ENCODE results near the gene HSBP1. TPM values are rescaled to one million over a fixed set of nuclear protein-coding genes. Genes with fewer than 3 reads are reported as not detected.

Gene HSBP1
- total and polyA plus RNA-seq, 9 of the 15 experiments (the other 6 are each of a cell fraction or from before 2014, with no cell fraction given), result 84.9 to 677 (median 204) TPM

GRCh38 chr16:83792391-83792790 lies 15.4 kb upstream of the HSBP1 start:
- Histone ChIP-seq H2AFZ (ENCODE audit: low read depth, low read length) (no peak overlapping the region), H3K79me2 (ENCODE audit: control insufficient read depth, insufficient read depth, low read length) (no peaks in the 10 kb centered on the region), H3K27ac (ENCODE audit: extremely low read depth, low read depth, low read length) (no peak overlapping the region), H3K36me3 (ENCODE audit: control insufficient read depth, insufficient read depth, low read length) (no peaks in the 10 kb centered on the region), H3K4me2 (ENCODE audit: insufficient read depth, low read length) (no peak overlapping the region), H3K9ac (ENCODE audit: insufficient read depth in 1 of 2, low read depth in 2 of 2, low read length in 2 of 2) (no peak overlapping the region), H3K27me3 (ENCODE audit: control insufficient read depth in 2 of 2, insufficient read depth in 2 of 2, low read length in 2 of 2) (peaks cover 51 to 68% of the 10 kb centered on the region in 2 experiments), H3K4me3 (no peak overlapping the region), H3K9me3 (replicated peaks; ENCODE audit: control insufficient read depth, insufficient read depth, low read depth, low read length) (no peaks in the 10 kb centered on the region), H3K9me1 (ENCODE audit: control insufficient read depth, insufficient read depth, low read length) (no peaks in the 10 kb centered on the region), H4K20me1 (replicated peaks; ENCODE audit: control insufficient read depth, insufficient read depth, low read length) (no peaks in the 10 kb centered on the region; the same call in 1 of the 2 replicates), H3K4me1 (replicated peaks in 1 of 2; ENCODE audit: control insufficient read depth in 2 of 2, insufficient read depth in 2 of 2, low read length in 2 of 2) (no peaks in the 10 kb centered on the region)
- in situ Hi-C loops (cut with MboI), result no loop called here
- intact Hi-C loops (cut with micrococcal nuclease), result no loop called here
- WGBS (ENCODE audit: insufficient coverage, low coverage, missing lambda C conversion rate), result 0% methylated on average over 2 of the region's 2 CpGs
- peak in 2 of 3 experiments; percentile 12 to 14; a peak in 1 of 6 replicates for TF ChIP-seq CTCF (IDR thresholded peaks at IDR 0.05 in 2 of 3, conservative IDR thresholded peaks at IDR 0.05 in 1 of 3; ENCODE audit: insufficient read depth in 2 of 3, low read depth in 1 of 3, low read length in 3 of 3)
- TF ChIP-seq ILK (tag; IDR thresholded peaks at IDR 0.05; ENCODE audit: borderline replicate concordance, low read depth), result no peak
- CTCF ChIA-PET (ENCODE audit: low intra/inter-chr PET ratio), result no interaction called here
- DNase-seq (ENCODE audit: extremely low read depth in 1 of 4, low spot score in 3 of 4), result no peak
- BruUV-seq (replicated peaks), result no TSS peak
- POLR2A ChIA-PET, result no interaction called here
- FAIRE-seq, result no peak
- 0 out of 3 replicates have a peak, but pooled peaks have one; percentile 33 for ATAC-seq

GRCh38 chr16:83793179-83793578 lies 14.6 kb upstream of the HSBP1 start:
- DNase-seq (ENCODE audit: extremely low read depth in 1 of 4, low spot score in 3 of 4) (no peak), ATAC-seq (peak; percentile 81), FAIRE-seq (no peak)
- ChIA-PET POLR2A (no interaction called here), CTCF (ENCODE audit: low intra/inter-chr PET ratio) (interaction anchor here (0.6 kb wide), 1 partner anchor 344 kb away, joined by 3 read pairs; no protein-coding TSS in a partner anchor)
- H3K9me3 ChIP-seq (replicated peaks; ENCODE audit: control insufficient read depth, insufficient read depth, low read depth, low read length), result no peaks in the 10 kb centered on the region
- H4K20me1 ChIP-seq (replicated peaks; ENCODE audit: control insufficient read depth, insufficient read depth, low read length), result no peaks in the 10 kb centered on the region; the same call in 1 of the 2 replicates
- WGBS (ENCODE audit: insufficient coverage, low coverage, missing lambda C conversion rate), result under 1% methylated on average over 9 of the region's 9 CpGs
- no peak overlapping the region for H3K4me3 ChIP-seq
- intact Hi-C loops (cut with micrococcal nuclease), result no loop called here
- H3K79me2 ChIP-seq (ENCODE audit: control insufficient read depth, insufficient read depth, low read length), result no peaks in the 10 kb centered on the region
- no peak overlapping the region for H3K9ac ChIP-seq (ENCODE audit: insufficient read depth in 1 of 2, low read depth in 2 of 2, low read length in 2 of 2)
- H3K4me2 ChIP-seq (ENCODE audit: insufficient read depth, low read length), result no peak overlapping the region
- H3K36me3 ChIP-seq (ENCODE audit: control insufficient read depth, insufficient read depth, low read length), result no peaks in the 10 kb centered on the region
- in situ Hi-C loops (cut with MboI), result no loop called here
- no TSS peak for BruUV-seq (replicated peaks)
- H3K27ac ChIP-seq (ENCODE audit: extremely low read depth, low read depth, low read length), result no peak overlapping the region
- peaks cover 56 to 60% of the 10 kb centered on the region in 2 experiments for H3K27me3 ChIP-seq (ENCODE audit: control insufficient read depth in 2 of 2, insufficient read depth in 2 of 2, low read length in 2 of 2)
- H3K4me1 ChIP-seq (replicated peaks in 1 of 2; ENCODE audit: control insufficient read depth in 2 of 2, insufficient read depth in 2 of 2, low read length in 2 of 2), result no peaks in the 10 kb centered on the region
- H2AFZ ChIP-seq (ENCODE audit: low read depth, low read length), result no peak overlapping the region
- no peaks in the 10 kb centered on the region for H3K9me1 ChIP-seq (ENCODE audit: control insufficient read depth, insufficient read depth, low read length)
- no peak for TF ChIP-seq NR3C1 (CRISPR knock-in tag; IDR thresholded peaks at IDR 0.05)
- TF ChIP-seq ZZZ3 (IDR thresholded peaks at IDR 0.05), result no peak
- TF ChIP-seq CTCF (IDR thresholded peaks at IDR 0.05 in 2 of 3, conservative IDR thresholded peaks at IDR 0.05 in 1 of 3; ENCODE audit: insufficient read depth in 2 of 3, low read depth in 1 of 3, low read length in 3 of 3), result peak in 1 of 3 experiments; percentile 6; a peak in 1 of 6 replicates
- TF ChIP-seq RBM25 (IDR thresholded peaks at IDR 0.05; ENCODE audit: low read depth, low read length, severe bottlenecking), result no peak
- TF ChIP-seq CTCFL (IDR thresholded peaks at IDR 0.05; ENCODE audit: borderline replicate concordance, insufficient read depth, low read depth, low read length, poor library complexity, severe bottlenecking), result peak; percentile 45
- TF ChIP-seq KDM2B (CRISPR knock-in tag; IDR thresholded peaks at IDR 0.05), result no peak

Data from K562 (cell line).